ENCODE results near the gene AHI1. TPM values are rescaled to one million over a fixed set of nuclear protein-coding genes. Genes with fewer than 3 reads are reported as not detected.

The AHI1 gene
- total RNA-seq, 1 donor from 2014 or later = 7.4 TPM

DNA sequence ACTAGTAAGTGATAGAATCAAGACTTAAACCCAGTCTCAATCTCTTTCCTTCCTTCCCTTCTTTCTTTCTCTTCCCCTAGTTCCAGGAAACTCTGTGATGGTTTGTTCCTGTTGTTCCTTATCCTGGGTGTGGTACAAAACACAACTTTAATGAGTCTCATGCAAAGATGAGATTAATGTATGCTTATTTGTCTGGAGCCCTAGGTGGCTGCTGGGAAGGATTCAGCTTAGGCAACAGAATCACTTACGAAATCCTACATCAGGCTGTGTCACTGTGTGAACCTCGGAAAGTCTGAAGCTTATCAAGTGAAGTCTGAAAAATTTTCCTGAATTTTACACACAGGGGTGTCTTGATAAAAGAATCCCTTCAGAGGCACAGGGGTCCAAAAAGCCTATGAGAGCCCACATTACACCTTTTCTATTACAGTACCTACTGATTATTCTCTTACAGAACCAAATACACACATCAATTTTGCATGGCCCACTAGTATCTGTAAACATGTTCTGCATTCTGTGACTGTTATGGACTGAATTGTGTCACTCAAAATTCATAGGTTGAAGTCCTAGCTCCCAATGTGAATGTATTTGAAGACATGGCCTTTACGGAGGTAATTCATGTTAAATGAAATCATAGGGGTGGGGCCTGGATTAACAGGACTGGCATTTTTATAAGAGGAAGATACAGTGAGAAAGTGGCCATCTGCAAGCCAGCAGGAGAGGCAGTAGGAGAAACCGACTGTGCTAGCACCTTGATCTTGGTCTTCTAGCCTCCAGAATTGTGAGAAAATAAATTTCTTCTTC is 171.7 kb downstream of the AHI1 start:
- ATAC-seq = peak; percentile 75

DNA sequence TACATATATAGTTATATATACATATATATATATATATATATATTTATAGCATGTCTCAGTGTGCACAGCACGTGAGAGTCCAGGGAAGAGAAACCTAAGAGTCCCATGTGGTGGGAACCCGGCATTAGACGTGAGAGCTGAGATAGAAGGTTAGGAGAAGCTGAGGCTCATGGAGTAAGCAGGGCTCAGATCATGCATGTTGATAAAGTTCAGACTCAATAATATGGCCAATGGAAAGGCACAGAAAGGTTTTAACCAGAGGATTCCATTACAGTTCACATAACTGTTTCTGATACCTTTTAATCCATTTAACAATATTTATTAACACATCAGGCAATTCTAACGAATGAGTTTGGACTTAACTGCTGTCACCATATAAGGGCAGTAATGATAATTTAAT is 173.0 kb downstream of the AHI1 start:
- no peak for ATAC-seq

- no peak for ATAC-seq
Observed at GRCh38 chr6:135323979-135324378, 173.6 kb downstream of the AHI1 start.

GRCh38 chr6:135323202-135323668 is 174.3 kb downstream of the AHI1 start:
- ATAC-seq = no peak

- ATAC-seq = no peak
Observed at GRCh38 chr6:135322427-135323201, 174.9 kb downstream of the AHI1 start.

DNA sequence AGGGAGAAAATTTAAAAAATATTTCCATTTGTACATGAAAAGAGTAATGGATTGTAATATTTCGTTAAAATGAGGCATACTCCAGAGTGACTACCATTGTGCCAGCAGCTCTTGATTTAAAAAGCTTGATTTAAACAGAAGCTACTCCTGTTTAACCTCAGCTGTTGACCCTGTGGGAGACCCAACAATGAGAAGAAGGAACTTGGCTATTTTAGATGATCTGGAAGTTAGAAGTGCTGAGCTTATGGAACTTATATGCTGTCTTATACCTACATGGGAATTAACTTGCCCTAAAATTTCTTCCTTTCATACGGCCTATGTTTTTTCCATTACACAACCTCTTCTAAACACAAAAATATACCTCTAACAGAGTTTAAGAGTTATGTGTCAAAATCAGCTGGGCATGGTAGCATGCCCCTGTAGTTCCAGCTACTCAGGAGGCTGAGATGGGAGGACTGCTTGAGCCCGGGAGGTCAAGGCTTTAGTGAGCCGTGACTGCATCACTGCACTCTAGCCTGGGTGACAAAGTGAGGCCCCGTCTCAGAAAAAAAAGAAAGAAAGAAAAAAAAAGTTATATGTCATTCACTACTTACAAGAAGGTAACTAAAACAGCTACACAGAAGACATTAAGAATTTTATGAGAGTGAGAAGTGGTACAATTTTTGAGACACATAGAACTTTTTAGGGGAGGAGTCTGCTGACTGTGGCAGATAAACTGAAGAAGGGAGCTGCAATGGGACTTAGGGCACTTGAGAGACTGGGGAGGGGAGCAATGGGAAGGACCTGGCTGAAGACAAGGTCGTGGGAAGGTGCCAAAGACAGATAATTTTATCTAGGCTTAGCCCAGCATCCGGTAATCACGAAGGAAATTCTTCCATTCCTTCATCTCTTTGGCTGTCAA is 176.6 kb downstream of the AHI1 start:
- no peak for ATAC-seq

GRCh38 chr6:135319819-135320218 is 177.7 kb downstream of the AHI1 start:
- no peak for ATAC-seq

GRCh38 chr6:135318738-135319469 is 178.6 kb downstream of the AHI1 start:
- ATAC-seq = no peak

- no peak for ATAC-seq
Observed at GRCh38 chr6:135314543-135314942, 183.0 kb downstream of the AHI1 start.

DNA sequence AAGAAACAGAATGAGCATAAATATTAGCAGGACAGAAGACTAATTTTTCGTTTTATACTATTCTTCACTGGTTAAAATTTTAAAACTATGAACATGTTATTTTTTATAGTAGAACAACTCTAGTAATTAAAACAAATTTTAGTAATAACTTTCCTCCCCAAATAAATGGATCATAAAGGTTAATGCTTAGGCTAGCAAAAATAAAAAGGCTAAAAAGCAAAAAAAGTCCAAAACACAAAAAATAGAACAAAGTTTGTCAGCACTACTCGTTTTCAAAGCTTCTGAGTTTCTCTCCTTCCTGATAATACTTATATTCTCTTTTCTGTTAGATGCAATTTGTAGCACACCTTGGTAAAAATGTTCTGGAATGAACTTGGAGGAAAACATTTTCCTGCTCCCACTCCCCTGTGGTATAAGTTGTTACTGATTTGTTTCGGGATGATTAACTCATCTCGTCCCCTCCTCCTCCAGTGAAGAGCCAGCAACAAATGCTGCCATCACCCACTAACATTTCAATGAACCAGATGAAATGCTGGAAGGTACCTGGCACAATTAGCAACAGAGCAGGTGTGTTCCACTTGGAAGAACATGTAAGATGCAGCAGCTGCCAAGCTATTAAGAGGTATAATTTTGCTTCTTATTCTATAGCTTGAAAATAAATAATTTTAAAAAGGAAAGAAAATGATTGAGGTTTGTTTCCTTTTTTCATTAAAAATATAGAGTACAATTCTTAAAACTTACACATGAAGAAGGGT is 185.9 kb downstream of the AHI1 start:
- ATAC-seq = no peak

DNA sequence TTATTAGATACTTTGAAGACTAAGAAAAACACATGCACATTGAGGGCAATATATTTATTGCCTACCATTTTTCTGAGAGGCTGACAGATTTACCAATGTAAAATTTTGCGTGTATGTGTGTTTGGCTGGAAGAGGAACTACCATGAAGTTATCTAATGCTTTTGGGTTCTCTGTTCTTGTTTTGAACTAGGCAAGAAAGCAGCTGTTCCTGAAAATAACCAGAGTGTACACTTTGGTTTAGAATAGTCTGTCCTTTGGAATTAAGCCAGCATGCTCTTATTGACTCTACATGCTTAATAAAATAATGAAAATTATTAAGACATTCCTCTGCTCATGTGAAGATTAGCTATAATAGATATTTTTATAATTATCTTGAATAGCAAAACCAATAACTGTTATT is 187.2 kb downstream of the AHI1 start:
- no peak for ATAC-seq

- ATAC-seq = no peak
Observed at GRCh38 chr6:135306740-135307420, 190.7 kb downstream of the AHI1 start.

- no peak for ATAC-seq
Observed at GRCh38 chr6:135306166-135306565, 191.4 kb downstream of the AHI1 start.

GRCh38 chr6:135305684-135306083 is 191.9 kb downstream of the AHI1 start:
- ATAC-seq = no peak

- ATAC-seq = no peak
Observed at GRCh38 chr6:135304883-135305282, 192.7 kb downstream of the AHI1 start.

- no peak for ATAC-seq
Observed at GRCh38 chr6:135301304-135301703, 196.2 kb downstream of the AHI1 start.

DNA sequence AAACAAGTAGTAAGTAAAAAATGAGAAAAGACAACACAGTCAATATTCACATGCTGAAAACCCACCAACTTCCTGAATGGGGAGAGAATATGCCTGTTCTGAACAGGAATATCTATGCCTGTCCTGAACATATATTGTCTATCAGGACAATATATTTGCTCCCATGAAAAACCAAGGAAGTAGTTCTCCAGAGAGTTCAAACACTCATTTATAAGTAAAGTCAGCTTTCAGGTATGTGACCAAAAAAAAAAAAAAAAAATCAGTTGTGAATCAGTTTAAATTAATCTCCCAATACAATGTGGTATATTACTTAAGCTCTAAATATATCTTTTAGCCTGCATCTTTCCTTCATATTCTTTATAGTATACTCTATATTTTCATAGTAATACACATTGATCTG is 197.0 kb downstream of the AHI1 start:
- no peak for ATAC-seq

DNA sequence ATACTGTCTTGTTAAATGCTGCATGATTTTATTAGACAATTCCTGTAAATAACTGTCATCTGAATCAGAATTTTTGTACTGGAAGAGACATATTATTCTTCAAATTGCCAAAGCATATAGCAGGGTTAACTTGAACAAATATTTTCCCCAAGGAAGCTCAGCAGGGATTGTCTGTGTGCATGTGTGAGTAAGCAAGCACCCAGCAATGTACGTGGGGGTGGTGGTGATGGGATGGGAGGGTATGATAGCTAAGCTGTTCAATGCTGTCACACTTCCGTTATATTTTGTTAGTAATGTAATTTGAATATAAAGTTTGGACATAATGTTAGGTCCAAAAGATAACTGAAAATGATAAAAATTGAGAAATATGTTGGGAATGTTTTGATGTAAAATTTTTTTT is 198.3 kb downstream of the AHI1 start:
- ATAC-seq = no peak

DNA sequence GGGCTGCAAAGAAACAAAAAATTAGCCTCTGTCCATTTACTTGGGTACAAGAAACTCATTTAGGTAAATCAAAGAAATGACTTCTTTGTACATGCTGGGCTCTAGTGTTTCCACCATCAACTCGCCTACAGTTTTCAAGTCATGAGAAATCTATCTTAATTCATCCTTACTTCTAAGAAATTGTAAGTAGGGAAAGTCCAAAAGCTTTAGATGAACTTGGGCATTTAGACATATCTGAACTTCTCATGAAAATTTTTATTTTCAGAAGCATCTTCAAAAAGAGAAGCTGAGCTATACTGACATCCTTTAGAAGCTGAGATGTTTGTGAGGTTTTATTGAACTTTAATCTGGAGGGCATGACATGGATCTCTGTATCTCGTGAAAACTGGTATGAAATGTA is 199.1 kb downstream of the AHI1 start:
- no peak for ATAC-seq

- ATAC-seq = no peak
Observed at GRCh38 chr6:135296715-135297114, 200.8 kb downstream of the AHI1 start.

- ATAC-seq = no peak
Observed at GRCh38 chr6:135295085-135295484, 202.5 kb downstream of the AHI1 start.

All from esophagus mucosa (tissue), 1 donor.